GM18519 (cell line): ENCODE data around the gene CSNK1A1L.

Source experiments
- ATAC-seq: cut with Tn5 transposase; IDR thresholded peaks from one replicate; pipeline ENCODE4 v1.9.1; 2021; ENCODE audit warnings: mild to moderate bottlenecking, moderate library complexity; ENCODE audit not compliant: unreplicated experiment, low FRiP score

CSNK1A1L gene

DNA sequence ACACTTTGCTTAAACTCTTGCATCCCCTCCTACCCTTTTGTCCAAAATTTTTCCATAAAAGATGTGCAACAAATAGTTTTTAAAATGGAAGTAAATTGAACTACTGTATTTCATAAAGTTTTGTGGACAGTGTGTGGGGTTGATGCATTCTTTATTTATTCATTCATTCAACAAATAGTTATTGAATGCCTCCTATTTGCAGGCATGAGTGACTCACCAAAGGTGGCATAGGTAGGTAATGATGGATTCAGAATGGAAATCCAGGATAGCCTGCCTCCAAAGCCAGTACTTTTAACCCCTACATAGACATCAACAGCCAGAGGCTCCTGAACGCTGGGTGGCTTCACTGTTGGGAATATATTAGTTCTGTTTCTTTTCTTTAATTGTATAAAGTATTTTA lies 2.4 kb upstream of the CSNK1A1L start:
- no peak for ATAC-seq

DNA sequence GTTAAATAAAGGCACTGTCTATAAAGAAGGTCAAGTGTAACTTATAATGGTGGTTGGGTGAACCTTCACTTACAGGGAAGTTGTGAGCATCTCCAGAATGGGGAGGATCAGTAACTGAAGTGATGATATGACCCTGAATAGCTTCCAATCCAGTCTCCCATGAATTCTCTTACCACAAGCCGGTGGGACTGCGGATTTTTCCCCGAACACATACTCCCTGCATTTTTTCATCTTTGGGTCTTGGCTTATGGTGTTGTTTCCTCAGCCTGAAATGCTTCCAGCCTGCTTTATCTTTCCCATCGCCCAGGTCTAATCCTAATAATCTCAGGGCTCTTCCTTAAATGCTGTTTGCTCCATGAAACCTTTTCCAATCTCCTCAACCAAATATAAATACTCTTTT lies 2.0 kb upstream of the CSNK1A1L start:
- ATAC-seq, result no peak

DNA sequence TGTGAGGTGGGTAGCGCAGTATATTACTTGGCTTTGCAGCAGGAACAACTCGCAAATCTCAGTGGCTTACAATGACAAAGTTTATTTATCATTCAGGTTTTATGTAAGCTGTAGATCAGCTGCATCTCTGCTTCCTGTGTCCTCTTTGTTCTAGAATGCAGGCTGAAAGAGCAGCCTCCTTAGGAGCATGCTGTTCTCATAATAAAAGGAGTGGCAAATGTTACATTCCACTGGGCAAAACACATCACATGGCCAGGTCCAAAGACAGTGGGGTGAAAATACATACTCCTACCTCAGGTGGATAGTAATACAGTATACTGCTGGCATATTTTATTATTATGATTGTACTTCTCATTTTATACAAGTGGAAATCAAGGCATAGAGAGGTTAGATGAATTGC lies 1.2 kb upstream of the CSNK1A1L start:
- no peak for ATAC-seq

DNA sequence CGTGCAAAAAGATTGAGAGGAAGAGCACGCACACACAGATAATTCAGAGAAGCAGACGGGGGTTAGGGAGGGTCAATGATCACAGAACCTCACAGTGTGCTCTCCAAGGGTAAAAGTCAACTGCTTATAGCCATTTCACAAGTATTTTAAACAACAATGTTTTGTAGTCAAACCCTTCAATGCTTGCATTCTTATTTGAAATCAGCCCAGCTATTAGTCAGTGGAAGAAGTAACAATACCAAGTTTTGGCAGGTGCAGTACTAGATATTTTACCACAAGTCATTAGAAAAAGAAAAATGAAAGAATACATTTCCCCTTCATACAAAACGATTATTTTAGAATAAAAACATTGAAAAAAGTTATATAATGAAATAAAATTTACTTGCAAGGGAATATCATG lies 2.6 kb downstream of the CSNK1A1L start:
- no peak for ATAC-seq

DNA sequence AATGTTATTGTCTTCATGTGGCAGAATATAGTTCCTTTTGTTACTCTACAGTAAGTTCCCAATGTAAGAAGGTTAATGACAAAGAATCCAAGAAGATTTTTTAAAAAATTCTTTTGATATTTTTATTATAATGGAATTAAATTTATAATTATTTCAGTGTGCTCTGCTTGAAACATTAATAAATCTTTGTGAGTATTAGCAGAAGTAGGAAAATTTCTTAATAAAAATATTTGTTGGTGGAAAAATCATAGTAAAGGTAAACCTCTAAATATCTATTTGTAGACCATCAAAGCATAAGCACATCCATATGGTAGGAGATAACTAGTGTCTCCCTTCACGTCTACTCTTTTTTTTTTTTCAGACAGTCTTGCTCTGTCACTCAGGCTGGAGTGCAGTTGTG lies 4.3 kb downstream of the CSNK1A1L start:
- ATAC-seq, result no peak

DNA sequence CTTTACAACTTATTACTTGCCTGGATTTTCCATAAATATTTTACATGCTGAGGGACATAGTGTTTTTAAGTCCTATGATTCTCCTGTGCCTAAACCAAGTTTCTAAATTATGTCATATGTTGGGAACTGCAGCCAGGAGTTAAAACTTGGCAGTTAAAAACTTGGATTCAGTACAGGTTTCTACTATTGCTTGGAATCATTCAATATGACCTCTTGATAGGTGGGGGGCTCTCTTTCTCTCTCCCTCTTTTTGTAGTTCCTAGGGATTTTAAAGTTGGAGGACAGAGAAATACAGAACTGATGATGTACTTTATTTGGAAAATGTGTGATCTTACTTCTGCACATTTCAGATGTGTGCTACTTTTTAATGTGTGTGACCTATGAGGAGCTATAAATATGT lies 4.7 kb downstream of the CSNK1A1L start:
- no peak for ATAC-seq

DNA sequence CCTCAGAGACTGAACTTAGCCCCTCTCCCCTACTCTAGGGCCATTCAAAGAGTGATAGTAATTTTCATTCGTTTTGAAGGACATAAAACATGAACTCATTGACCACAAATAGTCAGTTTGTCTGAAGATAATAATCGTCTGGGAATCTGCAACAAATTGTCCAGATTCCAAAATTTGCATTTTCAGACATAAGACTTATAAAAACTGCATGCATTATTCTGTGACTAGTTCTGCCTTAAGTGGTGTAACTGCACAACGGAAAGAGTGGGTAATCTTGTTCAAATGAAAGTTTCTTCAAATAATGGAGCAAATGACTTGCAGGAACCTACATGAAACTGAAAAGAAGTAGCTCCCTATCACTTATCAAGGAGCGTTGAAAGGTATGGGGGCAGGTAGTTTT lies 8.4 kb downstream of the CSNK1A1L start:
- no peak for ATAC-seq

DNA sequence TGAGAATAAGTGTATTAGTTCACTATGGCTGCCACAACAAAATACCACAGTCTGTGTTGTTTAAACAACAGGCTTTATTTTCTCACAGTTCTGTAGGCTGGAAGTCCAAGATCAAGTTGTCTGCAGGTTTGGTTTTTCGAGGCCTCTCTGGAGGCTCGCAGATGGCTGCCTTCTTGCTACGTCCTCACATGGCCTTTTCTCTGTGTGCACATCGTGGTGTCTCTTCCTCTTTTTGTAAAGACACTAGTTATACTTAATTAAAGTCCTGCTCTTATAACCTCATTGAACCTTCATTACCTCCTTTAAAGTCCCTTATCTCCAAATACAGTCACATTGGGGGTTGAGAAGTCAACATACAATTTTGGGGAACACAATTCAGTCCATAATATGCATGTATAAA lies 10.6 kb downstream of the CSNK1A1L start:
- no peak for ATAC-seq

DNA sequence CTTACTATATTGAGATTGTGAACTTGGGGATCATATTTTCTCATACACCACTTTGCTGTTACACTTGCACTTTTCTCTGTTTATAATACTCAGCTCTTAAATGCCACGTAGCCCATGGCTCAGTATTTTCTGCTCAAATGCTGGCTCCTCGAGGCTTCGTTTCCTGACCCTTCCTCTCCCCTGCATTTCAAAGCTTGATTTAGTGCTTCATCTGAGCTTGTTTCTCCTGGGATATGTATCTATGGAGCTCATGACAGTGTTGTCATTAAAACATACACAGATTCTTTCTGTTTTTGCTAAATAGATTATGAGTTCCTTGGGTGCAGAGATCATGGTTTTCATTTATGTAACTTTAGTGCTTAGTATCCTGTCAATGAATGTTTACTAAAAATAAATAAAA lies 11.4 kb downstream of the CSNK1A1L start:
- ATAC-seq, result no peak

DNA sequence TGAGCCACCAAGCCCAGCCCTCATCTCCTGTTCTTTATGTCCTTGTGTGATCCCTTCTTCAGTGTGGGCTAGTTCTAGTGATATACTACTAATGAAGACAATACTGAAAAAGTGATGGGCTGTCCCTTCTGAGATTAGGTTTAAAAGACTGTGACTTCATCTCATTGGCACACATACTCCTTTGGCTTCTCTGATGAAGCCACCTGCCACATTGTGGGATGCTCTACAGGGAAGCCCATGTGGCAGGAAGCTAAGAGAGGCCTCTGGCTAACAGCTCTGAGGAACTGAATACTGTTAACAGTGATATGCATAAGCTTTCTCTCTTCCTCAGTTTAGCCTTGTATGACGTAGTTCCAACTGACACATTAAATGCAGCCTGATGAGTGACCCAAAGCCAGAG lies 13.6 kb downstream of the CSNK1A1L start:
- ATAC-seq, result no peak

DNA sequence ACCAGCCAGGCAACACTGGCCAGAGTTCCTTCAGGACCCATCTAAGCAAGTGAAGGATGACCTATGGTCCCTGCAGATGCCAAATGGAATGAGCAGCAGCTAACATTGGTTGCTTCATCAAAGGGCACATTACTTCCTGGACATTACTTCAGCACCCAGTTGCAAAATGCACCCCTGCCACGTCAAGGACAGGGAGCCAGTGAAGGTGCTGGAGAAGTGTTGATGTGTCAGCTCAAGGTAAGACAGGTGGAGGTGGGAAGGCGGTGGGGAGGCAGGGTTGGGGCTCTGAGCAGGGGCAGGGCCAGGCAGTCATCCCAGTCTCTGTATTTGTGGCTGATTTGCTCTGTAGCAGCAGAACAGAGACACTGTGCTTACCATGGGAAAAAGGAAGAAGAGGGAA lies 14.6 kb downstream of the CSNK1A1L start:
- ATAC-seq, result no peak

DNA sequence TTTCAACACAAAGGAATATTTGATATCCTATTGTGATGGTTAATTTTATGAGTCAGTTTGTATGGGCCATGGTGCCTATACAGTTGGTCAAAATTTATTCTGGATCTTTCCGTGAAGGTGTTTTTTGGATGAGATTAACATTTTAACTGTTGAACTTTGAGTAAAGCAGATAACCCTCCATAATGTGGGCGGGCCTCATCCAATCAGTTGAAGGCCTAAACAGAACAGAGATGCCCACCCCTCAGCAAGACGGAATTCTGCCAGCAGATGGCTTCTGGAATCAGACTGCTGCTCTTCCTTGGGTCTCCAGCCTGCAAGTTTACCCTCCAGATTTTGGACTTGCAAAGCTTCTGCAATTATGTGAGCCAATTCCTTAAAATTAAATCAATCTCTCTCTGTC lies 16.0 kb downstream of the CSNK1A1L start:
- ATAC-seq, result no peak

DNA sequence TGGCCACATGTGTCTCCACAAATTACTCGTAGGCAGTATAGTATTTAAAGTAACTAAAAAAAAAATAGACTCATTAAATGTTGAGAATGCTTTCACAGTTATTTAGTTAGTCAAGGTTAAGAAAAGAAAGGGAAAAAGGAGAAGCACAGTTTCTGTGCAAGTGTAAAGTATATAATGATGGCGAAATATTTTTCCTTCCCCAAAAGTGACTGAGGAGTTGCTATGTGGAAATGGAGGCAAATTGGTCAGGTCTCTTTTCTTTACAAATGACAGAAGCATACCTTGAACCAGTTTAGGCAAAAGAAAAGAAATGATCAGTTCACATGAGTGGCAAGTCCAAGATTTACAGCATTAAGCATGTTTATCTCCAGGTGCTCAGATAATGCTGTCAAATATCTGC lies 18.0 kb downstream of the CSNK1A1L start:
- ATAC-seq, result no peak

DNA sequence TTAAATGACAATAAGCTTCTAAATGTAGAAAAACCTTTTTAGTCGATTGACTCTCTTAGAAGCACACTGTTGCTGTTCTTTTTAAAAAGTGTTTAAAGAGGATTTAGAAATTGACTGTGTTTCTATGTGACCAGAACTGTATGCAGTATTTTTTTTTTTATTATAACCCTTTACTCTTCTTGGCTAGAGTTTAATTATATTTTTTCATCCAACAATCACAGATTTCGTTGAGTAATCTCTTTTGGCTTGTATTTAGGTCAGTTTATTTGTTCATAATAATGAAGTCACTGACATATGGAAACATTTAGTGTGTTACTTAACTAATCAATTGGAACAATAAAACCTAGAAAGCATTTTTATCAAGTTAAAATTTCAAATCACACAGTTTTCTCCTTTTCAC lies 19.9 kb downstream of the CSNK1A1L start:
- no peak for ATAC-seq

DNA sequence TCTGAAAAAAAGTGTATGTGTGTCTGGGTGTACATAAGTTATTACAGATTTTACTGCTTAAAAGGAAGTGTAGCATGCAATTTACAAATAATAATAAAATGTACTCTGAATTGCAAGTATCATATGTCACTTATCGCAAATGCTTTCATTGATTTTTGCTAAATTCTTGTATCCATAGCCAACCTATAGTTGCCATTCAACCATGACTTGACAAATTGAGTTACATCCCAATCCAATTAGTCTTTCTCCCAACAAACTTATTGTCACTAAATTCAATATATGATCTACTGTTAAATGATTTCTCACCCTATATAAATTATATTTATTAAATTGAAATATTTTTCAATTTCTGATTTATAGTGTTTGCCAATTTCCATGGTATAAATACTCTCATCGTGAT lies 28.6 kb downstream of the CSNK1A1L start:
- no peak for ATAC-seq

DNA sequence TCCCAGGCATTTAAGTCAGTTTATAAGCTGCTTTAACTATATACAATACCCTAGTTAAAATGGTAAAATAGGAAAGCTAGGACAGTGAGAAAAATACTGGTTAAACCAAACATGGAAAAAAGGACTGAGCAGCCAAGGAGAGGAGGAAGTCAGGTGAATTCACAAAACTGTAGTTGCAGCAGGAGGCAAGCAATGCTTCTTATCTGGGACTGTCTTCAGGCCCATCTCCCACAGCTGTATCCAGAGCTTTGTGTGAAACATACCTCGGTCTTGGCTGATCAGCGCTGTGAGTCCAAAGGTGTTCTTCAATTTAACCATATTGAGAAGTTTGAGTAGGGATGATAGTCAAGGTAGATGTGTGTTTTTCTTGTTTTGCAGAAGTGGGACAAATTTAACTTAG lies 30.3 kb downstream of the CSNK1A1L start:
- no peak for ATAC-seq

DNA sequence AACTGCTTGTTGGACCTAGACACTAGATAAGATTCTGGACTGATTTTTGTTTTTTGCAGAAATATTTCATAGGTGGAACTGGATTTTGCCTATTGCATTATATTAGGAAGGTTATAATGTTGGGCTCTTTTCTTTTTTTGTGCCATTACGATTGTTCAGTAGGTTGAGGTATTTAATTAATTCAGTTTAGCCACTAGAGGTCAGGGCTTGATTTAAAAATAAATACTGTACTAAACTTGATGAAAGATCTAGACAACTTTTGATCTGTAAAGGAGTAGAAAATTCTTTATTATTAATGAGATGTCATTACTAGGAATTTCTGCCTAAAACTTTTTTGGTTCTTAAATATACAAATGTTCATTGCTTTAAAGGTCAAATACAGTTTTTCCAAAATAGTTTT lies 30.8 kb downstream of the CSNK1A1L start:
- ATAC-seq, result peak; percentile 42

DNA sequence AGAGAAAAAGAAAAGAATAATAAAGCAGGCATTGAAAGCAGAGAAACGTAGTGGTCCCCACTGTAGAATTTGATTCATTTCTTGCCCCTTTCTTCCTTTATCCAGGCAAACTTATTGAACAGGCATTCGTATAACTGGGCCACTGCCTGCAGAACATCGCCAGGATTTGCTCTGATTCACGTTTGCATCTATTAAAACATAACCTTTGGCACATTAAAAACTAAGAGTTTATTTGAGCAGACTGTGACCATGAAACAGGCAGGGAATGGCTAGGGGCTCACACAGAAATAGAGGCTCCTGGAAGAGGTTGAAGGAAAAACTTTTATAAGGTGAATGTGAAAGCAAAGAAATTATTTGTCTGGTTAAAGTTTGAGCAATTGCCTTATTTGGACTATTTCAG lies 33.4 kb downstream of the CSNK1A1L start:
- ATAC-seq, result no peak

DNA sequence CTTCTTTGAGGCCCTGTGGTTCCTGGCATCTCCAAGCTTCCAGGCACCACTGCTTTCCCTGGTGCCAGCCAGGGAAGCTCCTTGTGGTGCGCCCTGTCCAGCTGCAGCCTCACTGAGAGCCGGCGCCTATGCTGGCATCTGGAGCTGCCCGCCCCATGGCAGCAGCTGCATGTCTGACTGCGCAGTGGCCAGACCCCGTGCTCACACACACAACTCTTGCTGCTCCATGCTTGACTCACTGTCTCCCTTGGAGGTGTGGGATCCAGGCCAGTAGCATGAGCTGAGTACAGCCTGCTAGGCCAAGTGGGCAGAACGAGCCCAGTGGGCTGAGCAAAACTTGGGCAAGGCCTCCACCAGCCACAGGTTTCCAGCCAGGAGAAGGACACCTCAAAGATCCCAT lies 34.5 kb downstream of the CSNK1A1L start:
- ATAC-seq, result no peak

DNA sequence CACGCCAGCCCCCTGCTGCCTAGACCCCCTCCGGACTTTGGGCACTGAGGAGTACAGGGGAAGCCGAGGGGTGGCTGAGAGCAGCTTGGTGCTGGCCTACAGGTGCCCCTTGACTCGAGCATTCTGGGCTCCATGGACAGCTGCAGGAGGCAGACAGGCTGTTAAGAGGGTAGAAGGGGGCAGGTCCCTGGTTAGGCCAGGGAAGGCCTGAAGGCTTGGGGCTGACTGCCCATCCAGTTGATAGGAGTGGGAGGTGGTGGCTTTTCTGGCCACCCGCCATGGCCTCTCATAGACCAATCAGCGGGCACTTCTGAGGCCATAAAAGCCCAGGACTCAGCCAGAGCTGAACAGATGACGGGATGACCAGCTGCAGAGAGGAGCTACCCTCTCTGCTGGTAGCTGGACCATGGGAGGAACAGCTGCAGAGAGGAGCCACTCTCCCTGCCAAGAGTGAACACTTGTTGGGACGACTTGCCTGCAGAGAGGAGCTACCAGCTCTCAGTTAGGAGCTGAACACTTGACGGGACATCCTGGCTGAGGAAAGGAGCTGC lies 35.2 kb downstream of the CSNK1A1L start:
- no peak for ATAC-seq

DNA sequence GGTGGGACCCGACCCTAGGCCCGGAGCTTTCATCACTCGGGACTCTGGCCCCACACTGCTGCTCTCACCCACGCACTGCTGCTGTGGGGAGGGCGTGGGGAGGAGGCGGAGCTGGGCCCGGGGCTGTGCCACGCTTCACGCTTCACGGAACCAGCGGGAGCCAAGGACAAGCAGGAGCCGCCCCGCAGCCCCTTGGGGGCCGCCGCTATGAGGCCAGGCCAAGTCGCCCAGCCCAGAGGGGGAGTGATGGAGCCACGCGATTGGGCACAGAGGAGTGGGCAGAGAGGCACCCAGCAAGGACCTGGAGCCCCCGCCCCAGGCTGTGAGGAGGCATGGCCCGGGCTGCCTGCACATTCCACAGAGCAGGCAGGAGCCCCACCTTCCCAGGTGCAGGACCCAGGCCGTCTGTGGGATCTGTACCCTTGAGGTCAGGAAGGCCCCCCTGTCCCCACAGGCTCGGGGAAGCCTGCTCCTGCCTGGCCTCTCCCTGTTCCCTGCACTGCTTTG lies 35.8 kb downstream of the CSNK1A1L start:
- no peak for ATAC-seq

DNA sequence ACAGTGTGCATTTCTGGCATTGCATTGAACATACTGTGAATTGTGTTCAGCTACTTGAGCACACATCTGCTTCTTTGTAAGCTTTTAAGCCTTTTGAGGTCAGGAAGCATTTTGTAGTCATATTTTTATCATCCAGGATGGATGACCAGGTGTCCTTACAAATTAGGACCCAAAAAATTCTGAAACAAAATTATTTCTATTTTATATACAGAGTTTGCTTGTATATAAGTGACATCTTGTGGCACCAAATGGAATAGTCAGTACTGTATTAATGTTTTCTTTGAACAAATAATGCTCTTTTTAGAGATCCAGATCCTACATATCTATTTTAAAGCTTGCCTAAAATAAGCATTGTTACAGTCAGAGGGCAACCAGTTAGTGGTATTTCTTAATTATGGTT lies 36.5 kb downstream of the CSNK1A1L start:
- no peak for ATAC-seq

DNA sequence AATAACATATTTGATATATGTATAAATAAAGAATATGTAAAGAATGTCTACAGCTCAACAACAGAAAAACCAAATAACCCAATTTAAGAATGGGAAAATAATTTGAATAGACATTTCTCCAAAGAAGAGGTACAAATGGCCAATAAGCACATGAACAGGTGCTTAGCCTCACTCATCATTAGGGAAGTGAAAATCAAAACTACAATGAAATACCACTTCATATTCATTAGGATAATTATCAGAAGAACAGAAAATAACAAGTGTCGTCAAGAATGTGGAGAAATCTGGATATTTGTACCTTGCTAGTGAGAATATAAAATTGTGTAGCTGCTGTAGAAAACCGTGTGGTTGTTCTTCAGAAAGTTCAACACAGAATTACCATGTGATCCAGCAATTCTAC lies 37.6 kb downstream of the CSNK1A1L start:
- ATAC-seq, result peak; percentile 40
